ENCODE data around the gene S100A11. TPM values are rescaled to one million over a fixed set of nuclear protein-coding genes. Genes with fewer than 3 reads are reported as not detected.

Gene S100A11
- total RNA-seq, 4 donors from 2014 or later = 431 to 722 (median 606) TPM

DNA sequence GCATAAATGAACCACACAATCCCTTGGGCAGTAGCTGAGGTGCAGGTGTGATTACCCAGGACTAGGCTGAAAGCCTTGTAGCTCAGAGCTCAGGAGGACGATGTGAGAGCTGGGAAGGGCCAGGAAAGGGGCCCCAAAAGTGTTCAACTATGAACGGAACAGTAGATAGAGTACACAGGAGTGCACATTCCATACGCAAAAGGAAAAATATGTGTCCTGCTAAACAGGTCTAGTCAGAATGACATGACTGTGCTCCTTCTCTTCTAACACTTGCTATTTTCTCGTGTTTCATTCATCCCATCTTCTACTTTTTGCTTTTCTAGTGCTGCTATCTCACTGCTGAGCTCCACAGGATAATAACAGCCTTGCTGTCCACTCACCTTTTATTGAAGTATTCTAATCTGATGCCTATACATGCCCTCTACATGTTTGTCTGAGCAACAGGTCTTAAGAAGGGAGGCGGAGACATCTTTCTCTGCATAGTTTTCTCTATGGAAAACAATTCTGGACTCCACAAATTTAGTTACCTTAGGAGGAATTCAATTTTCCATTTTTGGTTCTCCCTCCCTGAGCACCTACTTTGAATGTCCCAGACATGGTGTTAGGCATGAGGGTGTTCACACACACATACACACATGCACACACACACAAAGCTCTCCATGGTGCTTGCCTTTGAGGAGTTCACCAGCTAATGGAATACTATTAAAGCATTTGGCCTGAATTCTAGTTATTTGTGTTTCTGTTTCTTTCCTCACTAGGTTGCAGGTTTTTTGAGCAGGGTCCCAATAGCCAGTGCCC is 46.5 kb downstream of the S100A11 start:
- 40% methylated on average over 5 of the region's 5 CpGs for WGBS
- H3K4me1 ChIP-seq = peaks cover 80% of the 10 kb centered on the region

DNA sequence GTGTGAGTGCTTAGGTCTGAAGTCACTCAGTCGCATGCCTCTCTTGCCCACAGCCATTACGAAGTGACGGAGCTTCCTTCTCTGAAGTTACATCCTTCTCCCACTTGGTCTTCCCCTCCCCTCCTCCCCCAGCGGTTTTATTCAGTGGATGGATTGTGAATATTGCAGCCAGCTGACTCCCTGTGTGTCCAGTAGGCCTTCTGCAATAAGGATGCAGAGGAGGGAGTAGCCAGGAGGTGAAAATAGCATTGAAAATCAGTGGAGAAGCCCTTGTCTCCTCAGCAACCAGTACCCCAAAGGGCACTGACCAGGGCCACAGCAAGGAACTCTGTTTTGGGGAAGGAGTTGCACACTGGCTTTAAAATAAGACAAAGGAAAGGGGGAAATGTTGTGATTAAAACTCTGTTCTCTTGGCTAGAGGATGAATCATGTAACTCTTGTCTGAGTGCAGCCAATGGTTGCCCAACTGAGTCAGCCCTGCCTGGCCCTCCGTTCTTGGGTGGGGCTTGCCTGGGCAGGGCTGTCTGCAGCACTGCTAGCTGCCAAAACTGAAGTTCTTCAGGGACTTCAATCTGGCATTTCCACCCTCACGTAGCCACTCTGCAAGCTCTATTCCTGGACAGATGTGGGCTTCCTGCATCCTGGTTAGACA is 47.5 kb downstream of the S100A11 start:
- no peaks in the 10 kb centered on the region for H3K27me3 ChIP-seq
- peak overlapping the region; percentile 95 for H3K27ac ChIP-seq
- peaks cover 18% of the 10 kb centered on the region for H3K36me3 ChIP-seq
- WGBS = 8% methylated on average over 6 of the region's 6 CpGs
- peaks cover 80% of the 10 kb centered on the region for H3K4me1 ChIP-seq
- TF ChIP-seq POLR2AphosphoS5 (IDR thresholded peaks at IDR 0.05) = peak in 2 of 3 donors; percentile 61 to 67
- TF ChIP-seq, protein P1, sequence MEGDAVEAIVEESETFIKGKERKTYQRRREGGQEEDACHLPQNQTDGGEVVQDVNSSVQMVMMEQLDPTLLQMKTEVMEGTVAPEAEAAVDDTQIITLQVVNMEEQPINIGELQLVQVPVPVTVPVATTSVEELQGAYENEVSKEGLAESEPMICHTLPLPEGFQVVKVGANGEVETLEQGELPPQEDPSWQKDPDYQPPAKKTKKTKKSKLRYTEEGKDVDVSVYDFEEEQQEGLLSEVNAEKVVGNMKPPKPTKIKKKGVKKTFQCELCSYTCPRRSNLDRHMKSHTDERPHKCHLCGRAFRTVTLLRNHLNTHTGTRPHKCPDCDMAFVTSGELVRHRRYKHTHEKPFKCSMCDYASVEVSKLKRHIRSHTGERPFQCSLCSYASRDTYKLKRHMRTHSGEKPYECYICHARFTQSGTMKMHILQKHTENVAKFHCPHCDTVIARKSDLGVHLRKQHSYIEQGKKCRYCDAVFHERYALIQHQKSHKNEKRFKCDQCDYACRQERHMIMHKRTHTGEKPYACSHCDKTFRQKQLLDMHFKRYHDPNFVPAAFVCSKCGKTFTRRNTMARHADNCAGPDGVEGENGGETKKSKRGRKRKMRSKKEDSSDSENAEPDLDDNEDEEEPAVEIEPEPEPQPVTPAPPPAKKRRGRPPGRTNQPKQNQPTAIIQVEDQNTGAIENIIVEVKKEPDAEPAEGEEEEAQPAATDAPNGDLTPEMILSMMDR (IDR thresholded peaks at IDR 0.05) = no peak
- H3K9me3 ChIP-seq = no peaks in the 10 kb centered on the region
- peak; percentile 88 to 92 for DNase-seq (ENCODE audit: low spot score in 2 of 2)
- peak overlapping the region; percentile 69 for H3K4me3 ChIP-seq

More for the DNA sequence above, 46.5 kb downstream of the S100A11 start:
- peak overlapping the region; percentile 69 for H3K4me3 ChIP-seq
- no peak for DNase-seq (ENCODE audit: low spot score in 2 of 2)
- H3K27ac ChIP-seq = peak overlapping the region; percentile 95
- no peaks in the 10 kb centered on the region for H3K9me3 ChIP-seq
- peaks cover 8% of the 10 kb centered on the region for H3K36me3 ChIP-seq
- H3K27me3 ChIP-seq = no peaks in the 10 kb centered on the region
- TF ChIP-seq POLR2AphosphoS5 (IDR thresholded peaks at IDR 0.05) (no peak), EP300 (IDR thresholded peaks at IDR 0.05) (no peak), POLR2A (IDR thresholded peaks at IDR 0.05) (no peak)
- TF ChIP-seq, protein P1 (IDR thresholded peaks at IDR 0.05) = no peak

DNA sequence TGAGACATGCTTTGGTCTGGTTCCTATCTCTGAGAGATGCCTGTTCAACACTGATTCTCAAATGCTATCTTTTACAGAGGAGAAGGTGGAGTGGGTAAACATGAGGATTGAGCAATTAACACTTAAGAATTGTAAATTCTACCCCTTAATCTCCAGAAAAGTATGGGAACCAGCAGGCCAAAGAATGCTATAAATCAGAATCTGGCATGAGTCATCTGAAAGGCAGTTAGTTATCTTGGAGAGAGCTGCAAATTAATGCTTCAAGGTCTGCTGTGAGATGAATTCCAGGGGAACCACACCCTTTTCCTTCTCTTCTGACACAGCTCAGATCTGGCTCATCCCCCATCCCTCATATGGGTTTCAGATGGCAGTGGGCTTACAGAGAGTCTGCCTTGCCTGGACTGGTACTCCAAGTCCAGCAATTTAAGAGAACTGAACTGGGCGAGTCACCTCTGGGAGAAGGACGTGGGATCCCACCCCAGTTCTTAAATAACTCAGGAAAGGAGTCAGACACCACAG is 48.3 kb downstream of the S100A11 start:
- H3K9me3 ChIP-seq = no peaks in the 10 kb centered on the region
- H3K4me3 ChIP-seq = peak overlapping the region; percentile 69
- DNase-seq (ENCODE audit: low spot score in 2 of 2) = no peak
- H3K4me1 ChIP-seq = peaks cover 77% of the 10 kb centered on the region
- no peak for TF ChIP-seq POLR2A (IDR thresholded peaks at IDR 0.05)
- TF ChIP-seq EP300 (IDR thresholded peaks at IDR 0.05) = no peak
- TF ChIP-seq POLR2AphosphoS5 (IDR thresholded peaks at IDR 0.05) = no peak
- TF ChIP-seq, protein P1 (IDR thresholded peaks at IDR 0.05) = no peak
- H3K27ac ChIP-seq = peak overlapping the region; percentile 95
- H3K36me3 ChIP-seq = peaks cover 26% of the 10 kb centered on the region
- no peaks in the 10 kb centered on the region for H3K27me3 ChIP-seq
- WGBS = 12% methylated on average over 2 of the region's 2 CpGs

DNA sequence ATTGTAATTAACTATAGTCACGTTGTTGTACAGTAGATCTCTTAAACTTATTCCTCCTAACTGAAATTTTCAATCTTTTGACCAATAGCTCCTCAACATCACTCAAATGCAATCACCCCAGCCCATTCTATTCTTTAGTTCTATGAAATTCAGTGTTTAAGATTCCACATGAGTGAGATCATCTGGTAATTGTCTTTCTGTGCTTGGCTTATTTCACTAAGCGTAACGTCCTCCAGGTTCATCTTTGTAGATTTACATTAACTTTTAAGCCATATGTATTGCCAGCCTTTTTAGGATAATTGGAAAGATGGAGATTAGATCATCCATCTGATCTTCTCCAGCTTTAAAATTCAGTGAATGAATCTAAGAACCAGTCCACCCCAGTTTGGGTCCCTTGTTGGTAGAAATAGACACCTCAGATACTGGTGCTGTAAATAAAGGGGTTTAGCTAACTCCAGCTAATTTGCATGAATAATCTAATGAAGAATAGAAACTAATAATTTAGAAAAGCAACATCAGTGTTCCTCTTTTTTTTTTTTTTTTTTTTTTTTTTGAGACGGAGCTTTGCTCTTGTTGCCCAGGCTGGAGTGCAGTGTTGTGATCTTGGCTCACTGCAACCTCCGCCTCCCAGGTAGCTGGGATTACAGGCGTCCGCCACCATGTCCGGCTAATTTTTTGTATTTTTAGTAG is 50.2 kb downstream of the S100A11 start:
- H3K4me1 ChIP-seq = peaks cover 81% of the 10 kb centered on the region
- no peak overlapping the region for H3K27ac ChIP-seq
- no peak for DNase-seq (ENCODE audit: low spot score in 2 of 2)
- TF ChIP-seq, protein P1 (IDR thresholded peaks at IDR 0.05) = no peak
- TF ChIP-seq EP300 (IDR thresholded peaks at IDR 0.05) (no peak), POLR2A (IDR thresholded peaks at IDR 0.05) (no peak), POLR2AphosphoS5 (IDR thresholded peaks at IDR 0.05) (no peak)
- no peaks in the 10 kb centered on the region for H3K27me3 ChIP-seq
- H3K9me3 ChIP-seq = no peaks in the 10 kb centered on the region
- peaks cover 45% of the 10 kb centered on the region for H3K36me3 ChIP-seq
- 83% methylated on average over 8 of the region's 8 CpGs for WGBS
- H3K4me3 ChIP-seq = no peak overlapping the region

Measured in suprapubic skin (tissue), 4 donors.